Measurements from ENCODE around the gene FER. TPM values are rescaled to one million over a fixed set of nuclear protein-coding genes. Genes with fewer than 3 reads are reported as not detected.
"Not testable (repeated sequence)": the region's sequence is repeated elsewhere in the genome, so short reads cannot be mapped to it uniquely, and the experiment has no call there.

Gene FER
- polyA plus RNA-seq, 1 donor, result 18.5 TPM

- DNase-seq, result no peak
Observed at GRCh38 chr5:108881133-108881532, 133.4 kb downstream of the FER start.

- peak; percentile 2 for DNase-seq
Observed at GRCh38 chr5:108884736-108885135, 137.0 kb downstream of the FER start.

- no peak for DNase-seq
Observed at GRCh38 chr5:108898257-108898656, 150.6 kb downstream of the FER start.

GRCh38 chr5:108898707-108899106, 151.0 kb downstream of the FER start:
- no peak for DNase-seq

GRCh38 chr5:108899244-108899643, 151.5 kb downstream of the FER start:
- DNase-seq, result not testable (repeated sequence)

- no peak for DNase-seq
Observed at GRCh38 chr5:108900668-108901067, 153.0 kb downstream of the FER start.

GRCh38 chr5:108905805-108906204, 158.1 kb downstream of the FER start:
- no peak for DNase-seq

- DNase-seq, result no peak
Observed at GRCh38 chr5:108910627-108911026, 162.9 kb downstream of the FER start.

GRCh38 chr5:108911055-108911454, 163.4 kb downstream of the FER start:
- DNase-seq, result no peak

- no peak for DNase-seq
Observed at GRCh38 chr5:108917596-108917995, 169.9 kb downstream of the FER start.

GRCh38 chr5:108919591-108920326, 172.1 kb downstream of the FER start:
- DNase-seq, result no peak

GRCh38 chr5:108924457-108924961, 176.8 kb downstream of the FER start:
- no peak for DNase-seq

- DNase-seq, result no peak
Observed at GRCh38 chr5:108925073-108925472, 177.4 kb downstream of the FER start.

GRCh38 chr5:108930107-108930506, 182.4 kb downstream of the FER start:
- DNase-seq, result no peak

- DNase-seq, result no peak
Observed at GRCh38 chr5:108935611-108936010, 187.9 kb downstream of the FER start.

- no peak for DNase-seq
Observed at GRCh38 chr5:108937221-108937620, 189.5 kb downstream of the FER start.

GRCh38 chr5:108940506-108940905, 192.8 kb downstream of the FER start:
- DNase-seq, result no peak

- no peak for DNase-seq
Observed at GRCh38 chr5:108941746-108942145, 194.0 kb downstream of the FER start.

GRCh38 chr5:108942701-108943100, 195.0 kb downstream of the FER start:
- DNase-seq, result no peak

- DNase-seq, result no peak
Observed at GRCh38 chr5:108945094-108945493, 197.4 kb downstream of the FER start.

- DNase-seq, result no peak
Observed at GRCh38 chr5:108946008-108946407, 198.3 kb downstream of the FER start.

- no peak for DNase-seq
Observed at GRCh38 chr5:108947164-108947563, 199.5 kb downstream of the FER start.

GRCh38 chr5:108950276-108950675, 202.6 kb downstream of the FER start:
- no peak for DNase-seq

GRCh38 chr5:108953940-108954339, 206.2 kb downstream of the FER start:
- no peak for DNase-seq

Measured in left kidney (tissue), 2 donors.